H1 (cell line): ENCODE measurements around the gene IFT25. TPM values are rescaled to one million over a fixed set of nuclear protein-coding genes. Genes with fewer than 3 reads are reported as not detected.

Experiments
- CTCF ChIA-PET: fragments of 300-600 bp; sonication (Branson Sonifier 250); formaldehyde crosslinking; loops from one replicate; lab custom pipeline; 2021; ENCODE audit not compliant: partially characterized antibody; lab: Charles Lee
- POLR2A ChIA-PET: fragments of 300-600 bp; sonication (Branson Sonifier 250); formaldehyde crosslinking; loops from one replicate; lab custom pipeline; 2021; ENCODE audit warnings: inconsistent platforms; ENCODE audit not compliant: partially characterized antibody; lab: Charles Lee
- DNase-seq, 2 experiments: peaks; one replicate each; pipeline versions ENCODE4 v3.0.0 to v3.0.0-alpha.2; 2010 to 2022; ENCODE audit warnings: low spot score in 2 of 2, low read depth in 1 of 2, mixed read lengths in 1 of 2
- FAIRE-seq: peaks from 2 replicates; lab custom pipeline; 2011; peaks lifted over from hg19 to GRCh38; lab: Jason Lieb, UNC
- H2AFZ ChIP-seq: 2 replicates; pipeline ENCODE4 v1.8.1; 2012; ENCODE audit warnings: low read length, inconsistent platforms
- H2AK5ac ChIP-seq: 2 replicates; pipeline ENCODE4 v1.6.1; 2013; ENCODE audit warnings: low read depth, low read length
- H2BK120ac ChIP-seq: replicated peaks from 2 replicates; pipeline ENCODE3; 2013; ENCODE audit warnings: low read depth, low read length, inconsistent platforms
- H2BK12ac ChIP-seq: 2 replicates; pipeline ENCODE4 v1.6.1; 2013; ENCODE audit warnings: low read depth, low read length
- H2BK15ac ChIP-seq: 2 replicates; pipeline ENCODE4 v1.6.1; 2013; ENCODE audit warnings: low read length
- H2BK20ac ChIP-seq: 2 replicates; pipeline ENCODE4 v1.6.1; 2013; ENCODE audit warnings: low read length
- H2BK5ac ChIP-seq: 2 replicates; pipeline ENCODE4 v1.6.1; 2013; ENCODE audit warnings: low read depth, low read length
- H3K14ac ChIP-seq: 2 replicates; pipeline ENCODE4 v1.6.1; 2013; ENCODE audit warnings: inconsistent platforms; ENCODE audit not compliant: insufficient read length
- H3K18ac ChIP-seq: 2 replicates; pipeline ENCODE4 v1.6.1; 2013; ENCODE audit warnings: low read length; ENCODE audit errors: extremely low read depth
- H3K23ac ChIP-seq: 2 replicates; pipeline ENCODE4 v1.6.1; 2013; ENCODE audit warnings: inconsistent platforms; ENCODE audit not compliant: insufficient read length
- H3K23me2 ChIP-seq: 2 replicates; pipeline ENCODE4 v1.6.1; 2013; ENCODE audit warnings: low read depth, low read length
- H3K27ac ChIP-seq: 2 replicates; pipeline ENCODE4 v1.6.1; 2011; ENCODE audit warnings: low read depth, low read length, inconsistent platforms
- H3K27me3 ChIP-seq, 4 experiments: replicated peaks in 1 of 4; 1 replicate in 1 of 4; 2 replicates in 3 of 4; pipeline versions ENCODE4 v1.6.1 to v1.8.1; 2011 to 2013; ENCODE audit warnings: low read length in 3 of 4, mild to moderate bottlenecking in 3 of 4, inconsistent platforms in 2 of 4, mixed read lengths in 2 of 4, moderate library complexity in 1 of 4; ENCODE audit not compliant: control insufficient read depth in 3 of 4, insufficient read depth in 3 of 4; ENCODE audit errors: extremely low read depth in 1 of 4
- H3K36me3 ChIP-seq, 4 experiments: 2 replicates each; pipeline versions ENCODE4 v1.6.1 to v1.8.1; 2011 to 2013; ENCODE audit warnings: mild to moderate bottlenecking in 4 of 4, low read length in 3 of 4, moderate library complexity in 2 of 4, control low read depth in 1 of 4, inconsistent platforms in 1 of 4; ENCODE audit not compliant: insufficient read depth in 4 of 4, control insufficient read depth in 2 of 4
- H3K4ac ChIP-seq: replicated peaks from 2 replicates; pipeline ENCODE3; 2013; ENCODE audit warnings: low read length, low read depth, mixed read lengths, inconsistent platforms; ENCODE audit not compliant: insufficient read length
- H3K4me1 ChIP-seq, 4 experiments: replicated peaks in 1 of 4; 1 replicate in 1 of 4; 2 replicates in 3 of 4; pipeline versions ENCODE4 v1.6.1 to v1.8.1; 2011 to 2013; ENCODE audit warnings: low read length in 3 of 4, inconsistent platforms in 2 of 4, mixed read lengths in 1 of 4; ENCODE audit not compliant: insufficient read depth in 4 of 4, control insufficient read depth in 3 of 4
- H3K4me2 ChIP-seq, 2 experiments: 2 replicates each; pipeline versions ENCODE4 v1.6.1 to v1.8.1; 2011 to 2013; ENCODE audit warnings: low read depth in 2 of 2, low read length in 2 of 2, control low read depth in 1 of 2, inconsistent platforms in 1 of 2, mild to moderate bottlenecking in 1 of 2; ENCODE audit not compliant: insufficient read depth in 1 of 2
- H3K4me3 ChIP-seq, 4 experiments: fragments of 200-600, 300-600 bp in 1 of 4; sonication (generic), shearing (Covaris generic), sonication (Bioruptor Twin) in 1 of 4; 2 replicates each; pipeline versions ENCODE4 v1.5.1 to v1.8.1; 2011 to 2016; ENCODE audit warnings: low read length in 4 of 4, low read depth in 3 of 4, control low read depth in 2 of 4, inconsistent platforms in 2 of 4, mild to moderate bottlenecking in 2 of 4, mixed read lengths in 1 of 4, moderate library complexity in 1 of 4; ENCODE audit not compliant: insufficient read depth in 2 of 4; ENCODE audit errors: extremely low read depth in 1 of 4
- H3K56ac ChIP-seq: replicated peaks from 2 replicates; pipeline ENCODE3; 2013; ENCODE audit warnings: low read depth, mild to moderate bottlenecking, mixed read lengths, low read length, inconsistent platforms; ENCODE audit not compliant: insufficient read length
- H3K79me1 ChIP-seq: 2 replicates; pipeline ENCODE4 v1.6.1; 2013; ENCODE audit warnings: low read depth, low read length, control low read depth
- H3K79me2 ChIP-seq, 2 experiments: 2 replicates each; pipeline versions ENCODE4 v1.6.1 to v1.8.1; 2012 to 2013; ENCODE audit warnings: low read length in 2 of 2, mild to moderate bottlenecking in 2 of 2, inconsistent platforms in 1 of 2; ENCODE audit not compliant: insufficient read depth in 2 of 2, control insufficient read depth in 1 of 2
- H3K9ac ChIP-seq, 4 experiments: replicated peaks in 1 of 4; 1 replicate in 1 of 4; 2 replicates in 3 of 4; pipeline versions ENCODE4 v1.6.1 to v1.8.1; 2011 to 2013; ENCODE audit warnings: low read depth in 3 of 4, low read length in 3 of 4, control low read depth in 2 of 4, mild to moderate bottlenecking in 2 of 4, moderate library complexity in 2 of 4, inconsistent platforms in 1 of 4; ENCODE audit errors: extremely low read depth in 1 of 4
- H3K9me3 ChIP-seq, 2 experiments: 2 replicates each; pipeline versions ENCODE4 v1.6.1 to v1.8.1; 2012 to 2013; ENCODE audit warnings: mild to moderate bottlenecking in 2 of 2, moderate library complexity in 2 of 2, control low read depth in 1 of 2, inconsistent platforms in 1 of 2, low read depth in 1 of 2, low read length in 1 of 2, mixed read lengths in 1 of 2; ENCODE audit not compliant: insufficient read depth in 2 of 2
- H4K20me1 ChIP-seq, 2 experiments: replicated peaks in 1 of 2; 2 replicates each; pipeline versions ENCODE3 to v1.8.1; 2011 to 2013; ENCODE audit warnings: inconsistent platforms in 2 of 2, low read length in 2 of 2, mild to moderate bottlenecking in 1 of 2; ENCODE audit not compliant: insufficient read depth in 2 of 2, control insufficient read depth in 1 of 2
- H4K5ac ChIP-seq: 2 replicates; pipeline ENCODE4 v1.6.1; 2013; ENCODE audit warnings: low read length, low read depth, mixed read lengths, inconsistent platforms; ENCODE audit not compliant: insufficient read length
- H4K8ac ChIP-seq: 2 replicates; pipeline ENCODE4 v1.8.0; 2013; ENCODE audit warnings: mild to moderate bottlenecking, moderate library complexity, low read length, inconsistent platforms; ENCODE audit not compliant: insufficient read depth; ENCODE audit errors: extremely low read depth
- H4K91ac ChIP-seq: replicated peaks from 2 replicates; pipeline ENCODE3; 2013; ENCODE audit warnings: low read length, mixed read lengths, inconsistent platforms; ENCODE audit not compliant: insufficient read length
- BACH1 ChIP-seq: IDR thresholded peaks from 2 replicates; pipeline ENCODE4 v1.6.1; 2012; ENCODE audit warnings: low read length, improper control_type of control experiment
- CBX8 ChIP-seq: fragments of 300-800, 300-1000 bp; sonication (generic); IDR thresholded peaks from 2 replicates; pipeline ENCODE4 v1.7.1; 2016; ENCODE audit warnings: low read depth, low read length, borderline replicate concordance
- EGR1 ChIP-seq: IDR thresholded peaks from 2 replicates; pipeline ENCODE4 v1.6.1; 2011; ENCODE audit warnings: low read depth, low read length, borderline replicate concordance
- GABPA ChIP-seq: IDR thresholded peaks from 2 replicates; pipeline ENCODE4 v1.6.1; 2011; ENCODE audit warnings: mild to moderate bottlenecking, low read length, moderate library complexity, borderline replicate concordance; ENCODE audit not compliant: insufficient read depth
- GTF2F1 ChIP-seq: IDR thresholded peaks from 2 replicates; pipeline ENCODE4 v1.6.1; 2012; ENCODE audit warnings: low read depth, low read length, improper control_type of control experiment, borderline replicate concordance
- HDAC6 ChIP-seq: IDR thresholded peaks from one replicate; pipeline ENCODE4 v1.7.1; 2012; ENCODE audit warnings: low read depth, mild to moderate bottlenecking, inconsistent platforms, low read length, moderate library complexity
- JUND ChIP-seq: IDR thresholded peaks from 2 replicates; pipeline ENCODE4 v1.6.1; 2011; ENCODE audit warnings: mild to moderate bottlenecking, improper control_type of control experiment, low read length
- RBBP5 ChIP-seq: IDR thresholded peaks from 2 replicates; pipeline ENCODE4 v1.7.1; 2012; ENCODE audit warnings: low read depth, mild to moderate bottlenecking, inconsistent platforms, low read length, moderate library complexity, borderline replicate concordance
- RFX5 ChIP-seq: IDR thresholded peaks from 2 replicates; pipeline ENCODE4 v1.6.1; 2011; ENCODE audit warnings: low read depth, low read length, improper control_type of control experiment, borderline replicate concordance
- SIX5 ChIP-seq: IDR thresholded peaks from 2 replicates; pipeline ENCODE4 v1.6.1; 2011; ENCODE audit warnings: mild to moderate bottlenecking, low read depth, low read length
- SP1 ChIP-seq: IDR thresholded peaks from 2 replicates; pipeline ENCODE4 v1.6.1; 2011; ENCODE audit warnings: low read depth, low read length
- SUZ12 ChIP-seq: fragments of 200-600 bp; sonication (generic); IDR thresholded peaks from 2 replicates; pipeline ENCODE4 v1.6.1; 2012; ENCODE audit warnings: mild to moderate bottlenecking, inconsistent platforms, low read length, moderate library complexity, mixed read lengths
- TCF12 ChIP-seq: IDR thresholded peaks from 2 replicates; pipeline ENCODE4 v1.6.1; 2011; ENCODE audit warnings: low read depth, mild to moderate bottlenecking, low read length
- WGBS, 2 experiments: shearing (Covaris generic) in 1 of 2; methylation state at CpG; one replicate each; pipeline versions ENCODE4 v1.1.6 to v1.1.7; 2013 to 2015; ENCODE audit warnings: low lambda C conversion rate in 2 of 2, mixed read lengths in 2 of 2, inconsistent platforms in 1 of 2, low coverage in 1 of 2, missing lambda C conversion rate in 1 of 2; ENCODE audit not compliant: insufficient replicate concordance in 2 of 2, insufficient coverage in 1 of 2, insufficient read length in 1 of 2; ENCODE audit errors: extremely low coverage in 1 of 2, missing lambda C conversion rate in 1 of 2; 5-methylcytosine and 5-hydroxymethylcytosine counted together
- polyA plus RNA-seq, 7 experiments: library from polyadenylated mRNA; depleted of rRNA in 3 of 7; stranded (reverse) in 5 of 7; unstranded in 2 of 7; fragments of >200 nt in 5 of 7; fragments of 200-250 nt in 2 of 7; gene quantifications; 1 replicate in 5 of 7; 2 replicates in 1 of 7; 4 replicates in 1 of 7; pipeline versions ENCODE4 v1.2.1 to v1.2.3, GENCODE V29; 2011 to 2013; ENCODE audit warnings: missing spikeins in 2 of 7, mixed read lengths in 2 of 7
- total RNA-seq: library from RNA; stranded (reverse); fragmentation: NEBNext Ultra II Directional; extraction: Animal tissue kit (Norgen Biotek cat#: 25700); gene quantifications from 2 replicates; pipeline ENCODE4 v1.2.1, GENCODE V29; 2021

The IFT25 gene
- total and polyA plus RNA-seq, 2 of the 8 experiments (the other 6 are each of a cell fraction or from before 2014, with no cell fraction given): 15.0 to 36.3 TPM

DNA sequence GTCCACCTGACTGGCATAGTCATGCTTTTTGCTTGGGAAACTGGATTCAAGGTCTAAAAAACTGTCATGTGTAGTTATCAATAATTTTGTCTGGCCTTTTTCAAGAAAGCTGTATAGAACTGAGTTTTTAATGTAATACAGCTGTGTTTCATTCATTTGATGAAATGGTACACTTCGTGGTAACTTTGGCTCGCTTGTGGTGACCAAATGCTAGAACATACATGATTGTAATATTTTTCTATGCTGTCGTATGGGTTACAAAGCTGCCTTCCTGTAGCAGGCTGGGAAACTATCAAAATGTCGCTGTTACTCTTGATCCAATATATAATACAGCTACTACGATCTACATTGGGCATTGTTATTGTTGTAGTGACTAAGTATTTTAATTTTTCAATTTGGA lies 2.8 kb upstream of the IFT25 start:
- ChIA-PET CTCF (interaction anchor here (0.7 to 7.6 kb wide), 17 partner anchors 11 to 87 kb away, joined by 3 to 123 read pairs (median 7); partner anchors contain the start of genes DIO1, LDLRAD1 and YIPF1), POLR2A (interaction anchor here (0.6 to 2.2 kb wide), 5 partner anchors 8 to 128 kb away, joined by 3 to 7 read pairs (median 5); no protein-coding TSS in a partner anchor)
- H3K79me1 ChIP-seq: peaks cover 16% of the 10 kb centered on the region
- WGBS, 2 experiments: 91% methylated on average over 5 of the region's 5 CpGs; no CpG with 5 or more reads in 1 of the 2 experiments
- no peak overlapping the region for H2AK5ac ChIP-seq
- no peak for DNase-seq
- H3K79me2 ChIP-seq: peaks cover 3 to 46% of the 10 kb centered on the region in 2 experiments; a peak in 3 of 4 replicates
- no peaks in the 10 kb centered on the region for H3K9me3 ChIP-seq
- H4K5ac ChIP-seq: no peak overlapping the region
- H3K56ac ChIP-seq: no peak overlapping the region
- no peak overlapping the region; a peak in 1 of 4 replicates for H3K4me2 ChIP-seq
- H4K8ac ChIP-seq: no peak overlapping the region
- H2BK15ac ChIP-seq: no peak overlapping the region
- no peak overlapping the region for H2BK120ac ChIP-seq
- no peak overlapping the region for H3K18ac ChIP-seq
- peaks cover 7 to 11% of the 10 kb centered on the region in 2 experiments for H4K20me1 ChIP-seq
- H3K36me3 ChIP-seq: peaks cover 0 to 14% (median 8%) of the 10 kb centered on the region in 4 experiments; a peak in 7 of 8 replicates
- no peak overlapping the region for H2BK20ac ChIP-seq
- H3K23me2 ChIP-seq: peaks cover 14% of the 10 kb centered on the region
- H2BK5ac ChIP-seq: no peak overlapping the region
- no peak overlapping the region for H3K4ac ChIP-seq
- no peak for FAIRE-seq
- H3K4me3 ChIP-seq: no peak overlapping the region
- no peaks in the 10 kb centered on the region for H3K27me3 ChIP-seq
- no peak overlapping the region for H3K27ac ChIP-seq
- H3K23ac ChIP-seq: no peak overlapping the region
- H3K9ac ChIP-seq: no peak overlapping the region
- no peak overlapping the region for H2BK12ac ChIP-seq
- H3K4me1 ChIP-seq: peaks cover 4 to 18% (median 13%) of the 10 kb centered on the region in 4 experiments
- H4K91ac ChIP-seq: no peak overlapping the region
- no peak overlapping the region for H2AFZ ChIP-seq
- H3K14ac ChIP-seq: no peak overlapping the region
- TF ChIP-seq RBBP5: no peak
- TF ChIP-seq GTF2F1: no peak
- TF ChIP-seq EGR1: no peak
- no peak for TF ChIP-seq TCF12
- TF ChIP-seq BACH1: no peak
- TF ChIP-seq HDAC6: no peak
- no peak for TF ChIP-seq SIX5
- no peak for TF ChIP-seq SUZ12
- no peak for TF ChIP-seq CBX8
- TF ChIP-seq SP1: no peak
- no peak for TF ChIP-seq GABPA
- no peak for TF ChIP-seq RFX5
- no peak for TF ChIP-seq JUND
